Transverse colon (tissue), 4 donors: ENCODE results near the gene GGTLC1.

ENCODE experiments used
- CTCF ChIP-seq, 5 experiments: fragments of 200-600 bp in 3 of 5; fragments of 450-650 bp in 2 of 5; sonication (generic) in 3 of 5; IDR thresholded peaks; 1 replicate in 2 of 5; 2 replicates in 3 of 5; pipeline ENCODE4 v1.5.1; 2016 to 2017; ENCODE audit warnings: antibody characterized with exemption in 5 of 5, inconsistent platforms in 3 of 5, mild to moderate bottlenecking in 2 of 5, moderate library complexity in 1 of 5
- POLR2A ChIP-seq: fragments of 450-650 bp; IDR thresholded peaks from one replicate; pipeline ENCODE4 v1.6.1; 2016; ENCODE audit warnings: antibody characterized with exemption, mild to moderate bottlenecking, moderate library complexity
- POLR2AphosphoS5 ChIP-seq, 3 donors: sonication (generic); formaldehyde crosslinking; IDR thresholded peaks; one replicate each; pipeline ENCODE4 v1.6.1; 2016; ENCODE audit warnings: antibody characterized with exemption in 3 of 3

- TF ChIP-seq CTCF (IDR thresholded peaks at IDR 0.05) (no peak), POLR2A (no peak), POLR2AphosphoS5 (IDR thresholded peaks at IDR 0.05) (no peak)
Observed at GRCh38 chr20:23959054-23959453, 29.5 kb downstream of the GGTLC1 start.
